PC-9 (cell line): ENCODE results near the gene SMIM24. TPM values are rescaled to one million over a fixed set of nuclear protein-coding genes. Genes with fewer than 3 reads are reported as not detected.

ENCODE experiments used
- BruUV-seq: library from RNA; stranded (reverse); fragments of 400-500 nt; replicated peaks from 2 replicates; lab custom pipeline; 2021; lab: Mats Ljungman, UMichigan
- CTCF ChIA-PET: fragments of 300-600 bp; sonication (Branson Sonifier 250); formaldehyde crosslinking; loops from one replicate; lab custom pipeline; 2022; ENCODE audit warnings: antibody characterized with exemption; lab: Charles Lee
- POLR2A ChIA-PET: fragments of 300-600 bp; sonication (Branson Sonifier 250); formaldehyde crosslinking; loops from one replicate; lab custom pipeline; 2022; ENCODE audit warnings: antibody characterized with exemption; ENCODE audit not compliant: unreplicated experiment; lab: Charles Lee
- DNase-seq, 2 experiments: peaks; one replicate each; pipeline versions ENCODE4 v3.0.0 to v3.0.0-alpha.2; 2015 to 2022; ENCODE audit warnings: mixed read lengths in 1 of 2
- H2AFZ ChIP-seq: fragments of 200-600 bp; sonication (generic); 2 replicates; pipeline ENCODE4 v1.8.1; 2017; ENCODE audit warnings: antibody characterized with exemption
- H3F3A ChIP-seq: fragments of 200-600 bp; sonication (generic); 2 replicates; pipeline ENCODE4 v1.8.1; 2017; ENCODE audit warnings: antibody characterized with exemption, mild to moderate bottlenecking, low read depth; ENCODE audit not compliant: insufficient read depth
- H3K27ac ChIP-seq: fragments of 200-600 bp; sonication (generic); 2 replicates; pipeline ENCODE4 v1.6.1; 2016; ENCODE audit warnings: mixed run types
- H3K27me3 ChIP-seq: fragments of 200-600 bp; sonication (generic); 2 replicates; pipeline ENCODE4 v1.6.1; 2016; ENCODE audit warnings: low read depth, mixed run types; ENCODE audit not compliant: insufficient read depth
- H3K36me3 ChIP-seq: fragments of 200-600 bp; sonication (generic); 2 replicates; pipeline ENCODE4 v1.6.1; 2016; ENCODE audit warnings: low read depth, mixed run types
- H3K4me1 ChIP-seq: fragments of 200-600 bp; sonication (generic); replicated peaks from 2 replicates; pipeline ENCODE4 v1.6.1; 2016; ENCODE audit warnings: mixed run types; ENCODE audit not compliant: insufficient read depth
- H3K4me2 ChIP-seq: fragments of 200-600 bp; sonication (generic); 2 replicates; pipeline ENCODE4 v1.6.1; 2017; ENCODE audit warnings: mixed run types
- H3K4me3 ChIP-seq: fragments of 200-600 bp; sonication (generic); 2 replicates; pipeline ENCODE4 v1.6.1; 2016; ENCODE audit warnings: mixed run types
- H3K79me2 ChIP-seq: fragments of 200-600 bp; sonication (generic); 2 replicates; pipeline ENCODE4 v1.6.1; 2017; ENCODE audit warnings: low read depth, mixed run types
- H3K9me2 ChIP-seq: fragments of 200-600 bp; sonication (generic); 2 replicates; pipeline ENCODE4 v1.8.1; 2017; ENCODE audit warnings: mild to moderate bottlenecking; ENCODE audit not compliant: insufficient read depth
- H3K9me3 ChIP-seq: fragments of 200-600 bp; sonication (generic); 2 replicates; pipeline ENCODE4 v1.8.1; 2016; ENCODE audit warnings: low read depth; ENCODE audit not compliant: insufficient read depth
- H4K20me1 ChIP-seq: fragments of 200-600 bp; sonication (generic); 2 replicates; pipeline ENCODE4 v1.8.1; 2017; ENCODE audit not compliant: insufficient read depth
- CTCF ChIP-seq: fragments of 200-600 bp; sonication (generic); conservative IDR thresholded peaks from 2 replicates; pipeline ENCODE4 v1.6.1; 2017; ENCODE audit warnings: mixed run types, antibody characterized with exemption, mild to moderate bottlenecking, moderate library complexity
- EZH2 ChIP-seq: fragments of 200-600 bp; sonication (generic); IDR thresholded peaks from 2 replicates; pipeline ENCODE4 v1.8.0; 2017; ENCODE audit warnings: antibody characterized with exemption, low read depth
- intact Hi-C: fragments of 100-400 bp; cut with micrococcal nuclease; formaldehyde crosslinking; loops from one replicate; pipeline ENCODE4 v1.10.0; 2022; ENCODE audit not compliant: unreplicated experiment
- total RNA-seq: library from RNA; stranded (reverse); gene quantifications from 2 replicates; pipeline ENCODE4 v1.2.3, GENCODE V29; 2021

SMIM24 gene
- total RNA-seq, 1 experiment from 2014 or later: not detected

DNA sequence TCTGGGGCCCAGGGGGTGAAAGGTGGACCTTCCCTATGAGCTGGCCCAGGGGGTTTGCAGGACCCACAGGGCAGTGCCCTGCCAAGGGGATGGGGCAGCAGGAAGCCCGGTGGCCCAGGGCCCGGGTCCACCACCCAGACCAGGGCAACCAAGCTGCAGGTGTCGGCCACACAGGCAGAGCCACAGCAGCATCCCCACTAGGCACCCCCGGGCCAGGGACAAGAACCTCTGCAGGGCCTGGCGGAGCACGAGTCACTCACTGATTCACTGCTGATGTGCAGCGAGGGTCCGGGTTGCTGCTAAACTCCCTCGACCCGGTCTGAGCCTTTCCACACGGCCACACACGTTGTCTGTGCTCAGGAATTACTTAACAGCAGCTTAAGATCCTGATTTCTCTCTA lies 34.6 kb upstream of the SMIM24 start:
- no peak overlapping the region for H3K27ac ChIP-seq
- H3F3A ChIP-seq: no peaks in the 10 kb centered on the region
- no peak overlapping the region for H3K4me2 ChIP-seq
- peaks cover 24% of the 10 kb centered on the region for H4K20me1 ChIP-seq
- H3K79me2 ChIP-seq: peaks cover 47% of the 10 kb centered on the region; the same call in 1 of the 2 replicates
- ChIA-PET CTCF (interaction anchor here (0.6 kb wide), 1 partner anchor 361 kb away, joined by 3 read pairs; no protein-coding TSS in a partner anchor), POLR2A (no interaction called here)
- DNase-seq: no peak
- no peak for TF ChIP-seq CTCF
- no peak for TF ChIP-seq EZH2
- no peaks in the 10 kb centered on the region for H3K27me3 ChIP-seq
- no peaks in the 10 kb centered on the region for H3K4me1 ChIP-seq
- no peaks in the 10 kb centered on the region for H3K9me2 ChIP-seq
- H2AFZ ChIP-seq: no peak overlapping the region
- intact Hi-C loops: no loop called here
- no TSS peak for BruUV-seq
- H3K36me3 ChIP-seq: no peaks in the 10 kb centered on the region
- H3K9me3 ChIP-seq: no peaks in the 10 kb centered on the region
- no peak overlapping the region for H3K4me3 ChIP-seq

DNA sequence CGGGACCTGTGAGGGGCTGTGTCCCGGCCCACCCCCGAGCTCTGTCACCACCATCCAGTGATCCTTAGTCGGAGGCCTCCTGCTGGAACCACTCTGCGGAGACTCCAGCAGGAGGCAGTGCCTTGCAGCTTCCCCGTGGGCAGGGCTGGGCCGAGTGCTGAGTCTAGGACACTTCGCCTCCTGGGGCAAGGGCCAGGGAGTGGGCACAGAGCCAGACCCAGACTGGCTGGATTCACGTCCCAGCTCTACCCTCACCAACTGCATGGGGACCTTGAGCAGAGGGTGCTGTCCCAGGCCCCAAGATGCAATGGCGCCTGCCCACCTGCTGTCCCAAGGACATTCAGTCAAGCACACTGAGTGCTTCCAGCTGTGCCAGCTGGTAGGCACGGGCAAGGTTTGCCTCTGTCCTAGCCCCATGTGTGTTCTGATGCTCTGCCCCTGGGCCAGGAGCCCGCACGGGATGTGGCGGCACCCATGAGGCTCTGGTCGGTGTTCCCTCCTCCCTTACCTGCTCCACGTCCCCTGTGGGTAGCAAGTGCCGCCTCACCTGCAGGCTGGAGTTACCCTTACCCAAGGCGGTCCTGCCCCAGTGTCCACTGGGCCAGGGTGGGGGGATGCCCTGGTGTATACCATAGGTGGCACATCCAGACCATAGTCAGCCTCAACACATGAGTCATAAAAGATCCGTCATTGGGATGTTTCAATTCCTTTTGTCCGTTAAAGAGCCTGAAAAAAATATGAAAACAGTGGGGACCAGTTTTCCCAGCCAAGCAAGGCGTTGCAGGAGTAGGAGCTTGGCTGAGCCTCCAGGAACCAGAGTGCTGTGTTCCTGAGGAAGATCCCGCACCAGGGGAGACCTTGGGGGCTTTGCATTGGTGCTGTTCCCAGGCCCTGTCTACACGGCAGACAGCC lies 33.2 kb upstream of the SMIM24 start:
- Histone ChIP-seq H3K9me3 (no peaks in the 10 kb centered on the region), H2AFZ (no peak overlapping the region), H3F3A (no peaks in the 10 kb centered on the region), H3K4me1 (no peaks in the 10 kb centered on the region), H3K4me3 (no peak overlapping the region), H3K36me3 (no peaks in the 10 kb centered on the region), H3K27me3 (no peaks in the 10 kb centered on the region), H3K27ac (no peak overlapping the region), H4K20me1 (peaks cover 29% of the 10 kb centered on the region), H3K79me2 (peaks cover 56% of the 10 kb centered on the region), H3K9me2 (no peaks in the 10 kb centered on the region), H3K4me2 (no peak overlapping the region)
- POLR2A ChIA-PET: no interaction called here
- intact Hi-C loops: no loop called here
- DNase-seq: no peak
- CTCF ChIA-PET: no interaction called here
- TF ChIP-seq CTCF (no peak), EZH2 (no peak)
- BruUV-seq: no TSS peak

DNA sequence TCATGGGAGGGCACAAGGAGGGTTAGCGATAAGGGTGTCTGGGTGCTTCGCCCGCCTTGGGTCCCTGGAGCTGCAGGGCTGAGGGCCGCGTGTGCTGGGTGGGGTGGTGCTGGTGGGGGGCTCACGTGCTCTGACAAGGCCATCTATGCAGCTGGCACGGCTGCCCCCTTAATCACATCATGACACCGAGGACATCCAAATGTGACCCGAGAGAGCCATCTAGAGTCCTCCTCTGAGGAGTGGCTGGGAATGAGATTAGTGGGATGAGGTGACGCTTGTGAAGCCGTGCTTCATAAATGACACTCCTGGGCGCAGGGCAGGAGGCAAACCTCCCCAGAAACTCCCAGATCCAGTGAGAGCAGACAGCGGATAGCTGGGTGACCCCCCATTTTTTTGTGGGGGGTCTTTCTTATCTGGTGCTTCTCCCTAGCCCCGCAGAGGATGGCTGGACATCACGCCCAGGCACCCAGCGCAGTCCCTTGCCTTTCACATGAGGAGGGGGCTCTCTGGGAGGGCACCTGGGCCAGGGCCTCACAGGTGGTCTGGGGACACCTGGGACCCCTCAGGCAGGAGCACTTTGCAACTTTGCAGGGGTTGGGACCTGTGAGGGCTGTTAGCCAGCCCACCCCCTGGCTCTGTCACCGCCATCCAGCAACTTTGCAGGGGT lies 32.4 kb upstream of the SMIM24 start:
- no peaks in the 10 kb centered on the region for H3F3A ChIP-seq
- H2AFZ ChIP-seq: no peak overlapping the region
- no peak overlapping the region for H3K4me2 ChIP-seq
- BruUV-seq: no TSS peak
- H3K36me3 ChIP-seq: no peaks in the 10 kb centered on the region
- 0 out of 2 replicates have a peak, but pooled peaks cover 1% of the 10 kb centered on the region for H3K4me1 ChIP-seq
- TF ChIP-seq CTCF (no peak), EZH2 (no peak)
- no peaks in the 10 kb centered on the region for H3K9me2 ChIP-seq
- H3K27me3 ChIP-seq: no peaks in the 10 kb centered on the region
- no peak for DNase-seq
- CTCF ChIA-PET: no interaction called here
- H3K79me2 ChIP-seq: peaks cover 59% of the 10 kb centered on the region
- H3K9me3 ChIP-seq: no peaks in the 10 kb centered on the region
- intact Hi-C loops: no loop called here
- H3K27ac ChIP-seq: no peak overlapping the region
- no peak overlapping the region for H3K4me3 ChIP-seq
- POLR2A ChIA-PET: no interaction called here
- peaks cover 26% of the 10 kb centered on the region for H4K20me1 ChIP-seq
